Gastrocnemius medialis (tissue), 4 donors: ENCODE measurements around the gene NIBAN1.

ENCODE experiments used
- CTCF ChIP-seq, 5 experiments: fragments of 450-650 bp in 3 of 5; fragments of 200-600 bp in 2 of 5; sonication (generic) in 2 of 5; IDR thresholded peaks in 4 of 5; conservative IDR thresholded peaks in 1 of 5; 1 replicate in 4 of 5; 2 replicates in 1 of 5; pipeline ENCODE4 v1.5.1; 2016 to 2019; ENCODE audit warnings: antibody characterized with exemption in 5 of 5, mild to moderate bottlenecking in 3 of 5, moderate library complexity in 3 of 5
- POLR2A ChIP-seq, 2 donors: fragments of 450-650 bp; IDR thresholded peaks; one replicate each; pipeline ENCODE4 v1.6.1; 2017; ENCODE audit warnings: antibody characterized with exemption in 2 of 2, mild to moderate bottlenecking in 2 of 2, moderate library complexity in 2 of 2

GRCh38 chr1:184970691-184971161 is 3.6 kb downstream of the NIBAN1 start:
- no peak for TF ChIP-seq CTCF (IDR thresholded peaks at IDR 0.05 in 4 of 5, conservative IDR thresholded peaks at IDR 0.05 in 1 of 5)
- no peak for TF ChIP-seq POLR2A (IDR thresholded peaks at IDR 0.05)
